ENCODE results near the gene USP53.
"Not testable (repeated sequence)": the region's sequence is repeated elsewhere in the genome, so short reads cannot be mapped to it uniquely, and the experiment has no call there.

GRCh38 chr4:119251037-119251436 lies 38.5 kb downstream of the USP53 start:
- not testable (repeated sequence) for TF ChIP-seq CTCF (IDR thresholded peaks at IDR 0.05; ENCODE audit: insufficient read depth, low read length, poor library complexity, severe bottlenecking); EZH2phosphoT487 (conservative IDR thresholded peaks at IDR 0.05; ENCODE audit: low read length)

All from SU-DHL-6 (cell line).